Measurements from ENCODE around the gene N4BP3.
"Not testable (repeated sequence)": the region's sequence is repeated elsewhere in the genome, so short reads cannot be mapped to it uniquely, and the experiment has no call there.

The N4BP3 gene

DNA sequence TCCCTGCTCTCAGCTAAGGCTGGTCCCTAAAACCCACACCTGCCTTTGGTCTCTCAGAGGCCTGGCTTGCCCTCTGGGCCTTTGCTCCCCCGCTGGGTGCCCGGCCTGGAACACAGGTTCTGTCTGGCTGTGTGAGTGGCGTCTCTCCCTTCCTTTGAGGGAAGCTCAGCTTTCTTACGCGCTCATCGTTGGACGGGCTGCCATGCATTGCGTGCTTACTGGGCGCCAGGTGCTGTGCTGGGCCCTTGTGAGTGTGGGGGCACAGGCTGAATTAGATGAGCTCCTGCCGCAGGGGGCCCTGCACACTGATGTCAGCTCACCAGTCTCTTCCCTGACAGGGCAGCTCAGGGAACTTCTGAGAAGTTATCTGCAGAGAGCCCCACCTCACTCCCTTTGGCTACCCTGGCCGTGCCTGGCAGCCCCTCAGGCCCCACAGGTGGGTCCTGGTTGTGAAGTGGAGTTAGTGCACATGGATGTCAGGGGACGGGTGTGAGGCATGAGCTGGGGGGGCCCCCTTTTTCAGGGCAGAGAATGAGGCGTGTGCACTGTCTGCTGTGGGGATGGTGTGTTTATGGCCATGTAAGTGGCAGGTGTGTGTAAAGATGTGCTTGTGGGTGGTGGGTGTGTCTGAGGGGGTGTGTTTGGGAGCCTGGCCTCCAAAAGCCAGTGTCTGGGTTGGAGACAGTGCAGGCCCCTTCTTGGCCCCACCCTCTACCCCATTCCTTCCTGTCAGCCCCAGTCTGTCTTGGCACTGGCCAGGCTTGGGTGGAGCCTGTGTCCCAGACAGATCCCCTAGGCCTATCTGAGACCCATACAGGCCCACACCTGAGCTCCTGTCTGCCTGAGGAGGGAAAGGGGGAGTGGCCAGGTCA, 10.0 kb downstream of the N4BP3 start:
- DNase-seq: no peak

DNA sequence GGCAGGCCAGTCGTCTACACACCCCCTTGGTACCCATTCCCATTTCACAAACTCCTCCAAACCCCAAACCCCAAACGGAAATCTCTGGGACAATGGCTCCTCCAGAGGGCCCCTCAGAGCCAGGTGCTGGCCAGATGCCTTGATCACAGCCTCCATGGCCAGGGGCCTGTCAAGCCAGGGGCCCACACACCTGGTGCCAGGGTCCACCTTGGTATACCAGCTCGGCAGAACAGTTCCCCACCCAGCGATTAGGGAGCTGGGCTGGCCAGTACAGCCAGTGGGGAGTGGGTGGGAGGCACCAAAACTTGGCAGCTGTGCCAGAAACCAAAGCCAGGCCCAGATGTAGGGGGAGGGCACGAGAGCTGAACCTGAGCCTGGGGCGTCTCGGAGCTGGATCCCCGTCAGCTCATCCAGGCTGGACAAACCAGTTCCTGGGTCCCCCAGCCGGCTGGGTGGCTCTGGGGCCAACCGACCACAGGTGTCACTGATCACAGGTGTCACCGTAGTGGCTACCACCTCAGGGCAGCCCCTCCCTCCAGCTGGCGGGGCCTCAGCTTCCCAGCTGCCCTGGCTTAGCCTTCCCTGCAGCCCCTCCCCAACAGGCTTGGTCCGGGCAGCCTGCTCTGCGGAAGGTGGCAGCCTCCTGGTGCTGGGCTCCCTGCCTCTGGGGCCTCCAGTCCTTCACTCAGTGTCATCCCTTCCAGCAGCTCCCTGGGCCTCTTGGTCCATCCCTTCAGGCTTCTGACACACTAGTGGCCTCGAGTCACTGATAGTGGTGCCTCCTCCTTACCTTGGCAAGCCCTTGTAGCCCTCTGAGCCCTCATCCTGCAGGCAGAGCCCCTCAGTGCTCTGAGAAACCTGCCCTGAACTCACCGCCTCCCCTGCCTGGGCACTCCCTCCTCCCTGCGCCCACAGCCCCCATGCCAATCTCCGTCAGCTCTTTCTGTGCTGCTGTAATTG, 10.9 kb downstream of the N4BP3 start:
- DNase-seq: no peak

DNA sequence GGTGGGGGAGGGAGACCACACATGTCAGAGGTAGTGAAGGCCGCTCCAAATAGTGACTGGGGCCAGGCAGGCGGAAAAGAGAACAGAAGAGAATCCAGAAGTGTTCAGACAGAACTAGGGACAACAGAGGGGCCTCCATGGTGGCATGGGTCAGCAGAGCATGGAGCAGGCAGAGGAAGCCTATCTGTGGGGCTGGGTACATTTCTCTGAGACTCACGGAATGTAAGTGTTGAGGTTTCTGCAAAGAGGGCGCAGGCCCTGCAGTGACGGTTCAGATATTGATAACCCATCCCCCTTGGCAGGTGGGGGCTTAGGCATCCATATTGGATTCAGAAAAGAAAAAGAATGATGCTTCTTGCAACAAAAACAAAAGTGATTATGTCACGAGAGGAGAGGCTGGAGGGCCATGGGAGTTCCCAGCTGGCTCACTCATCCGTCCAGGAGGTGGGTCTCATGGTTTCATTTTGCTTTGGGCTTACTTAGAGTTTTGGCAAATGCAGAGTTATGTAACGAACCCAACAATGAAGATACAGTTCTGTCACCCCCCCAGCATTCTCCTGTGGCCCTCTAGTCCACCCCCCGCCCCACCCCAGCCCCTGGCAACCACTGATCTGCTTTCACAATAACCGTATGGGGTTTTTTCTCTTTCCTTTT, 12.0 kb downstream of the N4BP3 start:
- no peak for DNase-seq

DNA sequence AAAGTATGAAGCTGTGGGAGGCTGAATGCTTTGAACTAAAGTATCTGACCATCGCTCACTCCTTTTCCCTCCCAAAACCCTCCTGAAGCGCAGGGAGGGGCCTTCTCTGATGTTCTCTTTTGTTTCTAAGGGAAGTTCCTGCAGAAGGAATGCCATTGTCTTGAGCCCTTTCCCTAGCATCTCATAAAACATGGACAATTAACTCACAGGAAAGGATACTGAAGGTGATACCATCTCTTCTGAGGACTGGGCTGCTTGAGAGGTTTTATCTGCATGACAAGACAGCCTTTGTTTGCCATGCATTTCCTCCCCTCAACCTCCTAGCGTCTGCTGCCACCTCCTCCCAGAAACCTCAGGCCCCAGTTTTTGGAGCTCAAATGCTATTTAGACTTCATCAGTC, 13.2 kb downstream of the N4BP3 start:
- no peak for DNase-seq

DNA sequence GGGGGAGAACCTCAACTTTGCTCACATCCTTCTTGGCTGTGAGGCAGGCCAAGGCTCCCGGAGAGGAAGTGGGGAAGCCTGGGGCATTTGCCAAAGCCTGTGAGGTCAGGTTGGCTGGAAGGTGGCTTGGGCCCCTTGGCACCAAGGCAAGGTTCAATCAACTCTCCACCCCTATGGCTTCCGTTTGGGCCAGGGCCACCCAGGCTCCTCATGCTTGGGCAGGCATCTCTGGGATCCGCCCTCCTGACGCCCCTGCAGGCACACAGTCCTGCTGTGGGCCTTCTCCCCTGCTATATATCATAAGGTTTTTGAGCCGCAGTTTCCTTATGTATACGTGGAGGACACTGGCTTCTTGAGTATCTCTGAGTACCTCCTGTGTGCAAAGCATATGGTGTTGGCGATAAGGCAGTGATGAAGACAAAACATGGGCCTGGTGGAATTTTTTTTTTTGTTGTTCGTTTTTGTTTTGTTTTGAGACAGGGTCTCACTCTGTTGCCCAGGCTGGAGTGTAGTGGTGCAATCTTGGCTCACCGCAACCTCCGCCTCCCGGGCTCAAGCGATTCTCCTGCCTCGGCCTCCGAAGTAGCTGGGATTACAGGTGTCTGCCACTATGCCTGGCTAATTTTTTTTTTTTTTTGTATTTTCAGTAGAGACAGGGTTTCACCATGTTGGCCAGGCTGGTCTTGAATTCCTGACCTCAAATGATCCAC, 14.1 kb downstream of the N4BP3 start:
- not testable (repeated sequence) for DNase-seq

DNA sequence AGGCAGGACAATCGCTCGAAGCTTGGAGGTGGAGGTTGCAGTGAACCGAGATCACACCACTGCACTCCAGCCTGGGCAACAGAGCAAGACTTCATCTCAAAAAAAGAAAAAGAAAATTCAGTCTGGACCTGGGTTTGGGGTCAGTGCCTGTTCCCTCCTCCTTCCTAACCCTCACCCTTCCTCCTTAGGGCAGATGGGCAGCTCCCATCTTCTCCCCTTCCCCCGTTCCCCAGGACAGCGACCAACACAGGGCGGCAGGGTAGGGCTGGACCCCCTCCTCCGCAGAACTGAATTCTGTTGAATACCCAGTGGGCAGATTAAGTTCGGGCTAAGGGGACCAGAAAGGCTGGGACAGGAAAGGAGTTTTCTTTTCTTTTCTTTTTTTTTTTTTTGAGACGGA, 16.0 kb downstream of the N4BP3 start:
- DNase-seq: no peak

DNA sequence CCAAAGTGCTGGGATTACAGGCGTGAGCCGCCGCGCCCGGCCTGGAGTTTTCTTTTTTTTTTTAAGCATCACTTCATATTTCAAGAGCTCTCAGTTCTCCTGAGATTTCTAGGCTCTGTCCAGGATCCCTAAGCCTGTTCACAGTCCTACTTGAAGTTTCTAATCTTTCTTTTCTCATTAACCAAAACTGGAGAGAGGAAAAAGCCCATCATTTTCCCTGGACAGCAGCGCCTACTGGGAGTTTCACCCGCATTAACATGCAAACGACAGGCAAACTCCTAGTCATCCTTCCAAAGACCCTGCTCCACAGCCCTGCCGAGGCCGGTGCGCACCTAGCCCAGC, 16.9 kb downstream of the N4BP3 start:
- peak; percentile 13 for DNase-seq

DNA sequence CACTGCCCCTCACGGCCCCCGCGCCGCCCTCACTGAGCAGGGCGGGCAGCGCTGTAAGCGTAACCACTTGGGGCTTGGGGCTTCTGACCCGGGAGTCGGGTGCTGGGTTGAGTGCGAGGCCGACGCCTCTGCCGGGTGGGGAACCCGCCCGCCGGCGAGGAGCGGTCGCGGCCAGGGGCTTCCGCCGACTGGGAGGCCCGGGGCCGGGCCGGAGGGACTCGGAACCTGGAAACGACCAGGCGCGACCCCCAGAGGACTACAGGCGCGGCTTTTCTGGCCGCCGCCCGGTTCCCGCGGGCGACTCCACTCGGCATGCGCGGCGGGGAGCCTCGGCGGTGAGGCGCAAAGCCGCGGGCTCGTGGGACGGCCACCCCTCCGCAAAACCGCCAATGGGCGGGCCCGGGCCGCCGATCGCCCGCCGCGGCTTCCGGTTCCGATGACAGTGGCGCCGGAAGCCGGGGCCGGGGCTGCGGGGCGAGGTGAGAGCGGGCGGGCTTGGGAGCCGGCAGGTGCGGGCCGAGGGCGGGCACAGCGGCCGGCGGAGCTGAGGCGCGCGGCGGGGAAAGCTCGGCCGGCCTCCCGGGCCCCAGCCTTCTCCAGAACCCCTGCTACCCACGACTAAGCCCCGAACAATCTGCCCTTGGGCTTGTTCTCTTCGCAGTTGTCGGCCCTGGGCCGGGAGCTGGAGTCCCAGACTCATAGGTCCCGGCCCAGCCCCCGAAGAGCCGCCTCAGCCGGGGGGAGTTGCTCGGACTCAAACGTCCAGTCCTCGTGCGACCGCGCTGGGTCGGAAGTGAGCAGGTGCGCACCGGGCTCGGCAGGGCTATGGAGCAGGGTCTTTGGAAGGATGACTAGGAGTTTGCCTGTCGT, 17.5 kb downstream of the N4BP3 start, which contains the start of gene RMND5B:
Gene RMND5B (plus strand): TSS at position 439 of the 870 bp plus-strand sequence. CDS start 7,106 bp downstream, outside the sequence.
- peak; percentile 81 for DNase-seq

DNA sequence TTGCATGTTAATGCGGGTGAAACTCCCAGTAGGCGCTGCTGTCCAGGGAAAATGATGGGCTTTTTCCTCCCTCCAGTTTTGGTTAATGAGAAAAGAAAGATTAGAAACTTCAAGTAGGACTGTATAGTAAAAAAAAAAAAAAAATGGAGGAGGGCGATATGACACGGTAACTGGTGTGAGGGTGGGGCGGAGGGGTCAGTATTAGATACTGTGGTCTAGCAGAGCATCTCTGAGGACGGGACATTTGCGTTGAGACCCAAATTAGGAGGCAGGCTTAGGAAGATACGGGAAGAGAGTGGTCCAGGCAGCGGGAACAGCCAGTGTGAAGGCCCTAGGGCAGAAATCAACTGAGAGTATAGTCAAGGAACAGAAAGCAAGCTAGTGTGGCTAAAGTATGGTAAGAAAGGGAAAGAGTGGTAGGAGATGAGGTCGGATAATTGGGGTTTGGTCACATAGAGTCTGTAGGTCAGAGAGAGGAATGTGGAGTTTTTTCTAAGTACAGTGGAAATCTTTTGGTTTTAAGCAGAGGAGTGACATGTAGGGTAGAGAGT, 18.2 kb downstream of the N4BP3 start:
- DNase-seq: no peak

DNA sequence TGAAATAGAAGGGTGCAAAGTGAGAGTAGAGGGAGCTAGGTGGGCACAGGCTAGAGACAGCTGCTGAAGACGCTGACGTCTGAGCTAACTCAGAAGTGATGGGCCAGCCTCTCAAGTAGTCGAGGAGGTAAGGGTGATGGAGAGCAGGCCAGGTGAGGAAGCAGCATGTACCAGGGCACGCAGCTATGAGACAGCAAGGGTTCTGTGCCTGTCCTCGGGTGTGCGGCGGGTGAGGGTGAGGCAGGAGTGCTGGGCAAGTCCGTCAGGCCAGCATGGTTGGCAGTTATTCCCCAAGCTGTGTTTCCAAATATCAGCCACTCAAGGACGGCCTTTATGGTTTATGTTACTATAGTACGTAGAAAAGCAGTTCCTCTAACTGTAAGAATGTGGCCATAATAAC, 23.7 kb downstream of the N4BP3 start:
- DNase-seq: no peak

DNA sequence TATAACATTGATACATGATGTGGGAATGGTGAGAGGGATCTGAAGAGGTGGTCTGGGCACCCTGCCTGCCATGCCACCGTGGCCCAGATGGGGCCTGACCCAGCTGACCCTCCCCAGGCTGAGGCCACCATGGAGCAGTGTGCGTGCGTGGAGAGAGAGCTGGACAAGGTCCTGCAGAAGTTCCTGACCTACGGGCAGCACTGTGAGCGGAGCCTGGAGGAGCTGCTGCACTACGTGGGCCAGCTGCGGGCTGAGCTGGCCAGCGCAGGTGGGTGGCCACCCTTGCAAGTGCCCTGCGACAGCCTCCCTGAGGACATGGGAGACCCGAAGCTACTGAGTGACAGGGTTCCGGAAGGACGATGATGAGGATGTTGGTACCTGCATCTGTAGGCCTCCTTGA, 24.7 kb downstream of the N4BP3 start:
- no peak for DNase-seq

DNA sequence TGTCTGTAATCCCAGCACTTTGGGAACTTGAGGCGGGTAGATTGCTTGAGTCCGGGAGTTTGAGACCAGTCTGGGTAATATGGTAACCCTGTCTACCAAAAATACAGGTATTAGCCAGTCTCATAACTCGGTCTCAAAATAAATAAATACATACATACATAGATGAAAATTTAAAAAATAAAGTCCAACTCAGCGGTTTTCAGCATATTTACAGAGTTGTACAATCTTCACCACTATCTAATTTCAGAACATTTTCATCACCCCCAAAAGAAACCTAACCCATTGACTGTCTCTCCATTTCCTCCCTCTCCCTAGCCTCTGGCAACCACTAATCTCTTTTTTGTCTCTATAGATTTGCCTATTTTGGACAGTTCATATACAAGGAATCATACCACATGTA, 28.2 kb downstream of the N4BP3 start:
- DNase-seq: no peak

DNA sequence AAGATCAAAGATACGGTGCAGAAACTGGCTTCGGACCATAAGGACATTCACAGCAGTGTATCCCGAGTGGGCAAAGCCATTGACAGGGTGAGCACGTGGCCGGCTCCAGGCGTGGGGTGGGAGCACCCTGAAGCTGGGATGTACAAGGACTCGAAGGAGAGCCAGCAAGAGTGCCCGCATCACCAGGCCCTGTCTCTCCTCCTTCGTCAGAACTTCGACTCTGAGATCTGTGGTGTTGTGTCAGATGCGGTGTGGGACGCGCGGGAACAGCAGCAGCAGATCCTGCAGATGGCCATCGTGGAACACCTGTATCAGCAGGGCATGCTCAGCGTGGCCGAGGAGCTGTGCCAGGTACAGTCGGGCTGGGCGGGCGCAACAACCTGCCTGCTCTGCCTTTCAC, 29.3 kb downstream of the N4BP3 start:
- no peak for DNase-seq

DNA sequence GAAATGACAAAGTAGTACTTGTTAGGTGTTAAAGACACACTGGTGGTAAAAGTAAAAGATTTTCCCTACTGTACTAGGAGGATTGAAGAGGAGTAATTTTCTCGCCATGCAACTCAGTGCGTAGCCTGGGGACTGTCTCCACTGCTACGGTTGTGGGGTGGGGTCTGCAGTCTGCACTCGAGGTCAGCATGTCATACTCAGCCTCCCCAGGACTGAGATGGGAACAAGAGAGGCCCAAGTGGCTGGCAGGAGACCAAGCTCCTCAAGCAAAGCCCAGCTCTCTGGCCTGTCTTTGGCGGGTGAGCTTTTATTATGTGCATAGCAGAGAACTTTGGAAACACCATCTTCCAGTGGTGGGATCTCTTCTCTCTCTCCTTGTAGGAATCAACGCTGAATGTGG, 29.9 kb downstream of the N4BP3 start:
- no peak for DNase-seq

DNA sequence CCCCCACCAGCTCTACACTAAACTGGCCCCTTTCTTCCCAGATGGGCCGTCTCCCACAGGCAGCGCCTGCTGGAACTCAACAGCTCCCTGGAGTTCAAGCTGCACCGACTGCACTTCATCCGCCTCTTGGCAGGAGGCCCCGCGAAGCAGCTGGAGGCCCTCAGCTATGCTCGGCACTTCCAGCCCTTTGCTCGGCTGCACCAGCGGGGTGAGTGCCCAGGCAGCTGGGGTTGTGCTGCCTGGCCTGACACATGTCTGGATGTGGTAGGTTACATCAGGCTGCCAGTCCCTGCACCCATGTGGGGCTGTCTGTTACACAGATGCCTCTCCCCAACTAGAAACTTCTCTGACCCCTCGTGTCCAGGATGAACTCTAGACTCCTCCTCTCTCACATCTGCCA, 30.6 kb downstream of the N4BP3 start:
- DNase-seq: peak; percentile 29

DNA sequence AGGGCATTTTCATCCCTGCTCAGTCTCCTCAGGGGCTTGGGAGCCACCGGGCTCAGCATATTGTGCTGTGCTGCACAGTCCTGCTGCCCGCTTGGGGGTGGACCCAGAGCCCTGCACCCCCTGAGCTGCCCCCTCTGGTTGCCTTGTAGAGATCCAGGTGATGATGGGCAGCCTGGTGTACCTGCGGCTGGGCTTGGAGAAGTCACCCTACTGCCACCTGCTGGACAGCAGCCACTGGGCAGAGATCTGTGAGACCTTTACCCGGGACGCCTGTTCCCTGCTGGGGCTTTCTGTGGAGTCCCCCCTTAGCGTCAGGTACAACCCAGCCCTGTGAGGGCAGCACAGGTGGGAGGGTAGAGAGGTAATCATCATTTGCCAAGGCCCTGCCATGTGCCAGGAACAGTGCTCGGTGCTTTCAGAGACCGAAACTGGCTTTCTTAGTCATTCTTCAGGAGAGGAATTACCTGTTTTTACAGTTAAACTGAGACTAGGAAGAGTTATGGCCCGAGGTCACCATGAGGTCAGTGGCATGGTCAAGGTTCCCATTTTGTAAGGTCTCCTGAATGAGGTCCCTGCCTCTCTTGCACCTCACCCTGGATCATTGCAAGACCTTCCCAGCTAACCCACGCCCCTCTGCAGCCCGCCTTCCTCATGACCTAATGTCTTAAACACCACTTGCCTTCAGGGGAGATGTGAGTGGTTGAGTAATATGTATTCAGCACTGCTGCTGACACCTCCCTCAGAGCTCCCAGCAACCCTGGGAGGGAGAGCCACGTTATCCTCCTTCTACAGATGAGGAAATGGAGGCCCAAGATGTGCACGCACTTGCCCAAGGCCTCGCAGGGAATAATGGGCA, 32.9 kb downstream of the N4BP3 start:
- DNase-seq: peak; percentile 27

DNA sequence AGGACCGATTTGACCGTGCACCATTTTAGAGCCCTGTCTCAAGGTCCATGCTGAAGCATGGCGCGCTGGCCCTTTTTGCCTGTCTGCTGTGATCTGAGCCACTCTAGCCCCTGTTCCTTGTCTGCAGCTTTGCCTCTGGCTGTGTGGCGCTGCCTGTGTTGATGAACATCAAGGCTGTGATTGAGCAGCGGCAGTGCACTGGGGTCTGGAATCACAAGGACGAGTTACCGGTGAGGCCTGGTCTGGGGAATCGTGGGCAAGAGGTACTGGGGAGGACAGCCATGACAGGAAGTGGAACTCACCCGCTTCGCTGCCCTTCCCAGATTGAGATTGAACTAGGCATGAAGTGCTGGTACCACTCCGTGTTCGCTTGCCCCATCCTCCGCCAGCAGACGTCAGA, 34.1 kb downstream of the N4BP3 start:
- DNase-seq: no peak

DNA sequence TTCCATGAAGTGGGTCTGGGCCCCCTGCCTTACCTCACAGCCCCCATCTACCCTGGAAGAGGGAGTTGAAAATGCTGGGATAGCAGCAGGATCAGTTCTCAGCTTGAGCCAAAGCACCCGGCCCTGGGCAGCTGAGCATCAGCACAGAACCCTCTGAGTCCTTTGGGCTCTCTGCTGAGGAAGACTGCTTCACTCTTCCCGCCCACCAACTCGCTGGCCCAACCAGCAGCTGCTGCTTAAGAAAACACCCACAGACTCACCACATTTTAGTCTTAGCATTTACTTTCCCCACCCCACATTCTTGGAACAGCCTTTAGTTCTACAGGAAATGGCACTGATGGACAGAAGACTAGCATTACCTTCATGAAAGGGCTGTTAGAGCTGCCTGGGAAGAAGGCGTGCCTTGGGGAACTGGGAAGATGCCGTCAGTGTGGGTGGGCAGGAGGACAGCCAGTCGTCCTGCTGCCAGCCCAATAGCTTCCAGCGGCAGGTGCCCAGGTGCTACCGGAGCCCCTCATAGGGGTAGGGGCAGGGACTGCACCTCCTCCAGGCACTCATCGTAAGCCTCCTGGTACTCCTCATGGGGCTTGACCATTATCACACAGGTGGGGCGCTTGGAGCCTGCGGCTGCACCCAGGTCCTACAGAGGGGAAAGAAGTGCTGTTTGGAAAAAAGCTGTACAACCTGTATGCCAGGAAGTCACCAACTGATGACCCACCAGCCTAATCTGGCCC, 36.0 kb downstream of the N4BP3 start:
- DNase-seq: no peak

All from fibroblast of skin of scalp (primary cell).